SK-N-SH treated with all-trans-retinoic acid at 6 μM for 48 hours (cell line): Measurements from ENCODE around the gene AMN.
A peak's percentile ranks its signal among the peaks of the same experiment; 100 is the strongest.

Experiments
- ATAC-seq: fragments of 200-7000 bp; cut with Tn5 transposase; 3 replicates; pipeline ENCODE4 v1.9.1; 2020; ENCODE audit warnings: mild to moderate bottlenecking, moderate library complexity
- ARNTL ChIP-seq: fragments of 450-650 bp; formaldehyde crosslinking; IDR thresholded peaks from 2 replicates; pipeline ENCODE4 v1.5.0; 2020; ENCODE audit warnings: low read depth, mild to moderate bottlenecking, moderate library complexity, borderline replicate concordance
- BACH2 ChIP-seq: fragments of 250-450 bp; sonication (Bioruptor Pico); IDR thresholded peaks from 2 replicates; pipeline ENCODE4 v1.9.0; 2021; ENCODE audit warnings: mild to moderate bottlenecking, borderline replicate concordance
- CSDC2 ChIP-seq: fragments of 250-450 bp; sonication (Bioruptor Pico); IDR thresholded peaks from 2 replicates; pipeline ENCODE4 v1.5.0; 2020; ENCODE audit warnings: mild to moderate bottlenecking, moderate library complexity
- ESRRG ChIP-seq: fragments of 250-450 bp; sonication (Bioruptor Pico); IDR thresholded peaks from 2 replicates; pipeline ENCODE4 v1.6.1; 2021; ENCODE audit warnings: mild to moderate bottlenecking
- GLIS3 ChIP-seq: fragments of 250-450 bp; sonication (Bioruptor Pico); IDR thresholded peaks from 2 replicates; pipeline ENCODE4 v1.5.0; 2020; ENCODE audit warnings: mild to moderate bottlenecking, moderate library complexity
- ISL1 ChIP-seq: fragments of 250-450 bp; sonication (Bioruptor Pico); IDR thresholded peaks from 2 replicates; pipeline ENCODE4 v2.1.2; 2022; ENCODE audit warnings: mild to moderate bottlenecking, moderate library complexity
- OSR1 ChIP-seq: fragments of 250-450 bp; sonication (Bioruptor Pico); IDR thresholded peaks from 2 replicates; pipeline ENCODE4 v1.8.0; 2022; ENCODE audit warnings: moderate library complexity, mild to moderate bottlenecking, inconsistent platforms
- PPARA ChIP-seq: fragments of 250-450 bp; sonication (Bioruptor Pico); IDR thresholded peaks from 2 replicates; pipeline ENCODE4 v1.5.0; 2020; ENCODE audit warnings: mild to moderate bottlenecking, borderline replicate concordance
- RARB ChIP-seq: fragments of 250-450 bp; sonication (Bioruptor Pico); IDR thresholded peaks from 2 replicates; pipeline ENCODE4 v1.8.0; 2021; ENCODE audit warnings: mild to moderate bottlenecking, moderate library complexity
- SNAI2 ChIP-seq: fragments of 250-450 bp; sonication (Bioruptor Pico); IDR thresholded peaks from 2 replicates; pipeline ENCODE4 v1.5.0; 2020; ENCODE audit warnings: mild to moderate bottlenecking, moderate library complexity
- TCF4 ChIP-seq: fragments of 250-450 bp; sonication (Bioruptor Pico); IDR thresholded peaks from 2 replicates; pipeline ENCODE4 v1.8.0; 2021; ENCODE audit warnings: mild to moderate bottlenecking, moderate library complexity, borderline replicate concordance
- TOX ChIP-seq: fragments of 250-450 bp; sonication (Bioruptor Pico); IDR thresholded peaks from 2 replicates; pipeline ENCODE4 v1.8.0; 2021; ENCODE audit warnings: mild to moderate bottlenecking, moderate library complexity, borderline replicate concordance
- TSHZ2 ChIP-seq: fragments of 250-450 bp; sonication (Bioruptor Pico); IDR thresholded peaks from 2 replicates; pipeline ENCODE4 v1.5.0; 2020; ENCODE audit warnings: mild to moderate bottlenecking, moderate library complexity
- ZC3H10 ChIP-seq: fragments of 250-450 bp; sonication (Bioruptor Pico); IDR thresholded peaks from 2 replicates; pipeline ENCODE4 v1.5.1; 2021; ENCODE audit warnings: mild to moderate bottlenecking, moderate library complexity
- ZFP30 ChIP-seq: fragments of 450-650 bp; formaldehyde crosslinking; IDR thresholded peaks from 2 replicates; pipeline ENCODE4 v1.5.0; 2022; ENCODE audit warnings: mild to moderate bottlenecking, moderate library complexity
- ZNF565 ChIP-seq: fragments of 450-650 bp; formaldehyde crosslinking; conservative IDR thresholded peaks from 2 replicates; pipeline ENCODE4 v1.5.0; 2020; ENCODE audit warnings: low read depth, mild to moderate bottlenecking, moderate library complexity
- ZNF70 ChIP-seq: fragments of 450-650 bp; formaldehyde crosslinking; IDR thresholded peaks from 2 replicates; pipeline ENCODE4 v1.5.0; 2020; ENCODE audit warnings: mild to moderate bottlenecking, moderate library complexity
- ZNF8 ChIP-seq: fragments of 450-650 bp; formaldehyde crosslinking; IDR thresholded peaks from 2 replicates; pipeline ENCODE4 v1.5.0; 2020; ENCODE audit warnings: mild to moderate bottlenecking, moderate library complexity
- TF ChIP-seq, protein P1 (sequence below): fragments of 250-450 bp; sonication (Bioruptor Pico); IDR thresholded peaks from 2 replicates; pipeline ENCODE4 v1.8.0; 2021; ENCODE audit warnings: low read depth, mild to moderate bottlenecking, moderate library complexity, borderline replicate concordance
- TF ChIP-seq, protein P2 (sequence below): fragments of 250-450 bp; sonication (Bioruptor Pico); IDR thresholded peaks from 2 replicates; pipeline ENCODE4 v1.5.1; 2020; ENCODE audit warnings: low read depth, mild to moderate bottlenecking, moderate library complexity
- TF ChIP-seq, protein P3 (sequence below): fragments of 250-450 bp; sonication (Bioruptor Pico); IDR thresholded peaks from 2 replicates; pipeline ENCODE4 v1.5.1; 2021; ENCODE audit warnings: mild to moderate bottlenecking, moderate library complexity

AMN gene

GRCh38 chr14:102957222-102957621 is 34.8 kb downstream of the AMN start:
- TF ChIP-seq BACH2 (CRISPR knock-in tag) (no peak), ZFP30 (CRISPR knock-in tag) (no peak), ZNF8 (no peak), TSHZ2 (CRISPR knock-in tag) (no peak), TCF4 (CRISPR knock-in tag) (no peak), ZNF565 (CRISPR knock-in tag) (no peak), ARNTL (CRISPR knock-in tag) (no peak), ZNF70 (CRISPR knock-in tag) (no peak), ESRRG (no peak), RARB (no peak), GLIS3 (CRISPR knock-in tag) (no peak), ZC3H10 (no peak), OSR1 (CRISPR knock-in tag) (no peak), PPARA (CRISPR knock-in tag) (no peak), TOX (CRISPR knock-in tag) (no peak), CSDC2 (CRISPR knock-in tag) (no peak), ISL1 (CRISPR knock-in tag) (no peak)
- TF ChIP-seq, protein P1, sequence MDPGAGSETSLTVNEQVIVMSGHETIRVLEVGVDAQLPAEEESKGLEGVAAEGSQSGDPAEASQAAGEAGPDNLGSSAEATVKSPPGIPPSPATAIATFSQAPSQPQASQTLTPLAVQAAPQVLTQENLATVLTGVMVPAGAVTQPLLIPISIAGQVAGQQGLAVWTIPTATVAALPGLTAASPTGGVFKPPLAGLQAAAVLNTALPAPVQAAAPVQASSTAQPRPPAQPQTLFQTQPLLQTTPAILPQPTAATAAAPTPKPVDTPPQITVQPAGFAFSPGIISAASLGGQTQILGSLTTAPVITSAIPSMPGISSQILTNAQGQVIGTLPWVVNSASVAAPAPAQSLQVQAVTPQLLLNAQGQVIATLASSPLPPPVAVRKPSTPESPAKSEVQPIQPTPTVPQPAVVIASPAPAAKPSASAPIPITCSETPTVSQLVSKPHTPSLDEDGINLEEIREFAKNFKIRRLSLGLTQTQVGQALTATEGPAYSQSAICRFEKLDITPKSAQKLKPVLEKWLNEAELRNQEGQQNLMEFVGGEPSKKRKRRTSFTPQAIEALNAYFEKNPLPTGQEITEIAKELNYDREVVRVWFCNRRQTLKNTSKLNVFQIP (CRISPR knock-in tag) = no peak
- TF ChIP-seq, protein P2, sequence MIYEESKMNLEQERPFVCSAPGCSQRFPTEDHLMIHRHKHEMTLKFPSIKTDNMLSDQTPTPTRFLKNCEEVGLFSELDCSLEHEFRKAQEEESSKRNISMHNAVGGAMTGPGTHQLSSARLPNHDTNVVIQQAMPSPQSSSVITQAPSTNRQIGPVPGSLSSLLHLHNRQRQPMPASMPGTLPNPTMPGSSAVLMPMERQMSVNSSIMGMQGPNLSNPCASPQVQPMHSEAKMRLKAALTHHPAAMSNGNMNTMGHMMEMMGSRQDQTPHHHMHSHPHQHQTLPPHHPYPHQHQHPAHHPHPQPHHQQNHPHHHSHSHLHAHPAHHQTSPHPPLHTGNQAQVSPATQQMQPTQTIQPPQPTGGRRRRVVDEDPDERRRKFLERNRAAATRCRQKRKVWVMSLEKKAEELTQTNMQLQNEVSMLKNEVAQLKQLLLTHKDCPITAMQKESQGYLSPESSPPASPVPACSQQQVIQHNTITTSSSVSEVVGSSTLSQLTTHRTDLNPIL (CRISPR knock-in tag) = no peak
- TF ChIP-seq, protein P3, sequence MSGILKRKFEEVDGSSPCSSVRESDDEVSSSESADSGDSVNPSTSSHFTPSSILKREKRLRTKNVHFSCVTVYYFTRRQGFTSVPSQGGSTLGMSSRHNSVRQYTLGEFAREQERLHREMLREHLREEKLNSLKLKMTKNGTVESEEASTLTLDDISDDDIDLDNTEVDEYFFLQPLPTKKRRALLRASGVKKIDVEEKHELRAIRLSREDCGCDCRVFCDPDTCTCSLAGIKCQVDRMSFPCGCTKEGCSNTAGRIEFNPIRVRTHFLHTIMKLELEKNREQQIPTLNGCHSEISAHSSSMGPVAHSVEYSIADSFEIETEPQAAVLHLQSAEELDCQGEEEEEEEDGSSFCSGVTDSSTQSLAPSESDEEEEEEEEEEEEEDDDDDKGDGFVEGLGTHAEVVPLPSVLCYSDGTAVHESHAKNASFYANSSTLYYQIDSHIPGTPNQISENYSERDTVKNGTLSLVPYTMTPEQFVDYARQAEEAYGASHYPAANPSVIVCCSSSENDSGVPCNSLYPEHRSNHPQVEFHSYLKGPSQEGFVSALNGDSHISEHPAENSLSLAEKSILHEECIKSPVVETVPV = no peak
- ATAC-seq = peak; percentile 32; the same call in 1 of the 3 replicates

DNA sequence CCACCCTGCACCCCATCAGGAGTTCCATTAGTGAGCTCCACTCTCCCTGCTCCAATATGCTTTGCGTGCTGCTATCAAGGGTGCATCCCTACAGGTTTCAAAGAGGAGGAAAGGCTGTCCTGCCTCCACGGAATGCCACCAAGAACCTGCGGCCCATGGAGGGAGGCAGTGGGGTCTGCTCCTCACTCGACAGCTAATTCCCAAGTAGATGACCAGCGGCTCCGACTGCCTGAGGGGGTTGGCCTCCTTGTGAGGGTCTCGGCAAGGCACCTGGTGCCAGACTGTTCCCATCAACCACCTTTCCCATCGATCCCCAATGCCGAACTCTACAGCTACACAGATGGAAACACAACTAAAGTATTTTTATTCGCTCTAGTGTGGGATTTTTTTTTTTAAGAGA is 36.0 kb downstream of the AMN start:
- no peak for ATAC-seq
- TF ChIP-seq GLIS3 (CRISPR knock-in tag) (no peak), CSDC2 (CRISPR knock-in tag) (no peak), TOX (CRISPR knock-in tag) (no peak), PPARA (CRISPR knock-in tag) (no peak), TCF4 (CRISPR knock-in tag) (no peak), ZC3H10 (no peak), BACH2 (CRISPR knock-in tag) (no peak), OSR1 (CRISPR knock-in tag) (no peak), RARB (no peak)

DNA sequence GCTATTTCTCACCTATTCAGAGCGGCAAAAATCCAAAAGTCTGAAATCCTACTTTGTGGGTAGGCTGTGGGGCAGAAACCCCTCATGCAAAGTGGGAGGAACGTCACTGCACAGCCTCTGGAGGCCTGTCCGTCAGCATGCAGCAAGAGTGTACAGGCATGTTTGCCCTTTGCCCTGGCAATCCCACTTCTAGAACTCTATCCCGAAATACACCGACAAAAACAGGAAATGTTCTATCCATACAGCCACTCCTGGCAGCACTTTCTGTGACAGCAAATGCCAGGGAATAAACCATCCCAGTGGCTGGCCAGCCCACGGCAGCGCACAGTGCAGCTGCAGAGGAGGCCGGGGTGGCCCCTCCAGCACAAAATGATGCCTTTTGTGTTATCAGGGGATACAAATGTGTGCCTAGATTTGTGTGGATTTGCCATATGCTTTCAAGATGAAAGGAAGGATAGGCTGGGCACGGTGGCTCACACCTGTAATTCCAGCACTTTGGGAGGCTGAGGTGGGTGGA is 39.7 kb downstream of the AMN start:
- no peak for TF ChIP-seq PPARA (CRISPR knock-in tag)
- TF ChIP-seq SNAI2 (CRISPR knock-in tag) = no peak
- no peak for ATAC-seq

- ATAC-seq = no peak
- TF ChIP-seq ISL1 (CRISPR knock-in tag) = no peak
- no peak for TF ChIP-seq GLIS3 (CRISPR knock-in tag)
- TF ChIP-seq TSHZ2 (CRISPR knock-in tag) = no peak
- TF ChIP-seq ZC3H10 = no peak
- TF ChIP-seq PPARA (CRISPR knock-in tag) = no peak
- no peak for TF ChIP-seq ZNF8
- TF ChIP-seq, protein P1 (CRISPR knock-in tag) = no peak
- TF ChIP-seq, protein P3 = no peak
- TF ChIP-seq TCF4 (CRISPR knock-in tag) = no peak
Observed at GRCh38 chr14:102964152-102964730, 41.8 kb downstream of the AMN start.
